Measurements from ENCODE around the gene ZMYND11.

GRCh38 chr10:167383-167782 lies 32.1 kb downstream of the ZMYND11 start:
- TF ChIP-seq PKNOX1 (IDR thresholded peaks at IDR 0.05) = no peak
- no peak for TF ChIP-seq SUZ12 (IDR thresholded peaks at IDR 0.05)
- TF ChIP-seq FOXM1 (IDR thresholded peaks at IDR 0.05; ENCODE audit: borderline replicate concordance) = no peak
- TF ChIP-seq CTBP1 (IDR thresholded peaks at IDR 0.05; ENCODE audit: borderline replicate concordance) = no peak
- no peak for TF ChIP-seq NFRKB (IDR thresholded peaks at IDR 0.05)
- no peak for TF ChIP-seq SP1 (IDR thresholded peaks at IDR 0.05)
- TF ChIP-seq LEF1 (IDR thresholded peaks at IDR 0.05; ENCODE audit: borderline replicate concordance) = no peak
- TF ChIP-seq ZNF384 (IDR thresholded peaks at IDR 0.05) = no peak
- TF ChIP-seq TARDBP (IDR thresholded peaks at IDR 0.05) = no peak
- no peak for TF ChIP-seq ELF4 (IDR thresholded peaks at IDR 0.05)
- TF ChIP-seq FOXA1 (IDR thresholded peaks at IDR 0.05) = no peak
- no peak for TF ChIP-seq HDGF (IDR thresholded peaks at IDR 0.05; ENCODE audit: borderline replicate concordance)
- no peak for TF ChIP-seq BHLHE40 (IDR thresholded peaks at IDR 0.05; ENCODE audit: borderline replicate concordance)

All from HEK293T (cell line).